SKM-1 treated with dmso at 0.1 percent for 144 hours (cell line): ENCODE results near the gene EXOC3L4.
"Not testable (repeated sequence)": the region's sequence is repeated elsewhere in the genome, so short reads cannot be mapped to it uniquely, and the experiment has no call there.

Experiments
- DNase-seq: peaks from one replicate; lab custom pipeline; 2025; ENCODE audit not compliant: unreplicated experiment; lab: John Stamatoyannopoulos, UW

The EXOC3L4 gene

DNA sequence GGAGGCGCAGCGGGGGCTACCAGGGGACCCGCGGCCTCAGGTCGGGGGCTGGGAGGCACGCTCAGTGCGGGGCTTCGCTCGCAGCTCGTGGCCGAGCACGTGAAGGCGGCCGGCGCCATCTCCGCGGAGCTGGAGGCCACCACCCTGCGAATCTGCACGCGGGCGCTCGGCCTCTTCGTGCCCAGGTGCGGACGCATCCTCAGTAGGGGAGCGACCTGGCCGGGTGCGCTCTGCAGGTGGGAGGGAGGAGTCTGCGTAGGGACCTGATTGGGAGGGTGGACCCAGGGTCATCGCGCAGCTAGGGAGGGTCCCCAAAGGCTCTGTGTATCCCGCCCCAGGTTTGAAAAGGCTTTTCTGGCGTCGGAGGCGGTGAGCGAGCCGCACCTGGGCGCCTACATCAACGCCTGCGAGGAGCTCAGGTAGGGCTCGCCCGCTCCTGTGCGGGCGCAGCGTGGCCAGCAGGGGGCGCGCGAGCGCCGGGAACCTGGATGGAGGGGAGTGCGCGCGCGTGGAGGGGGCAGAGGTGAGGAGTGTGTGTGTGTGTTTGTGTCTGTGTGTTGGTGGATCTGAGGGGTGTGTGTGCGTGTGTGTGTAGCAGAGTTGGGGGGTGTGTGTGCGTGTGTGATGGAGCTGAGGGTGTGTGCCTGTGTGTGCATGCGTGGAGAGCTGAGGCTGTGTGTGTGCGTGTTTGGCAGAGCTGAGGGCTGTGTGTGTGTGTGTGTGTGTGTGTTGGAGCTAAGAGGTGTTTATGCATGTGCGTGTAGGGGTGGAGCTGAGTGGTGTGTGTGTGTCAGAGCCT, 10.3 kb downstream of the EXOC3L4 start:
- DNase-seq: no peak

DNA sequence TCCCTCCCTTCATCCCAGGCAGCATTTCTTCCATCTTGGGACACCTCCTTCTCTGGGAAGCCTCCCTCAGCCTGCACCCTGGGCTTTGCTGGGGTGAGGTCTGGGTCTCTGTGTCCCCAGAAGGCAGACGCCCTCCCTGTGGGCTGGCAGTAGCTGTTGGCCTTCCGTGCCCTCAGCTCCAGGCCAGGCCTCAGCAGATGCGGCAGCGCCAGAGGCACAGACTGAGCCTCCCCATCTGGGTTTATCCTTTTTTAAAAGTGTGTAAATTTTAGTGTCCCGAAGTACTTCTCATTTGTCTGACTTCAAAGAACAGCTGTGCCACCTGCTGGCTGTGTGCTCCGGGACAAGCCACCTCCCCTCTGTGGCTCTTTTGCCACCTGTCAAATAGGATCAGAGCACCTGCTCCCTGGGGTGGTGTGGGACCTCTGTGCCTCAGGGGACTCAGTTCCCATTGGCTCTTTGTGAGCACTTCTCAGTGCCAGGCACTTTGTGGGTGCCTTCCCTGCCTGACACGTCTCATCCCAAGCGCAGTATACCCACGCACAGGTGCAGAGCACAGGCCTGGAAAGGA, 11.1 kb downstream of the EXOC3L4 start:
- no peak for DNase-seq

DNA sequence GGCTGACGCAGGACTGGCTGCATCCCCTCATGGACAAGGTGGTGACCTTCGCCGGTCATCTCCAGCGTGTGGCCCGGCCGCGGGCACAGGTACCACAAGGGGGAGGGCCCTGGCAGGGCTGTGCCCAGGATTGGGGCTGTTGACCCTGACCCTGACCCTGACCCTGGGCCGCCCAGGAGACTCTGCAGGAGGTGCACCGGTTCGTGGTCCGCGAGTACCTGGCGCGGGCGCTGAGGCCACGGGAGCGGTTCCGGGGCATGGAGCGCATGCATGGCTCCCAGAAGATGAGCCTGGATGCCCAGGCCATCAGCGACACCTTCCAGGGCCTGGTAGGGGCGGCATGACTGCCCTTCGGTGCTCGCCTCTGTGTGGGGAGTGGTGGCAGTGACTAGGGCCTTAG, 12.9 kb downstream of the EXOC3L4 start:
- no peak for DNase-seq

DNA sequence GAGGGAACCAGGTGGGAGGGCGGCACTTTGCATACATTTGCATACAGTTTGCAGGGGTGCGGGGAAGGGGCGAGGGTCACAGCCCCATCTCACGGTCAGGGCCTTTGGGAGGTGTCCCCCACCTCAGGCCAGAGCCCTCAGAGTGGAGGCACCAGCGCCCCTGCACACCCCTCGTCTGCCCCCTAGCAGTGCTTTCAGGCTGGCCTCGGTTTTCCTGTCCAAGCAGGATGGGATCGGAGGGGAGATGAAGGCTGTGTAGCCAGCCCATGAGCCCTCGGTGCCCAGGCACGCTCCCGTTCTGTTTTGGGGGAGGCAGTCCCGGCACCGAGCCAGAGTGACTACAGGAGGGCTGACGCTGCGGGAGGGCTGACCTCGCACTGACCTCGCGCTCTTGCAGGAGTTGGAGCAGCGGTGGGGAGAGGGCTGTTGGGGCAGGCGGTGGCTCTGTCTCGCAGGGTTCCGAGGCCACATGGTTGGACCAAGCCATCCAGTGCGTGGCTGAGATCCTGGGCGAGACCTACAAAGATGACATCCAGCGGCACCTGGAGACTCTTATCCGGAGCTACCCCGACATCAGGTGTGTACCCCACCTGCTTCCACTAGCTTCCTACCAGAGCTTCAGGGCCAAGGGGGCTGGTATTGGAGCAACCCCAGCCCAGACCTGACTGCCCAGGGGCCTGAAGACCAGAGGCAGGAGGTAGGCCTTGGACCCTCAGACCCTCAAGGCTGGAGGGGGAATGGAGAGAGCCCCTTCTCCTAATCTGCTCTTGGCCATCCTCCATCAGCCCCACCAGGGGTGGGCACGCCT, 13.6 kb downstream of the EXOC3L4 start:
- no peak for DNase-seq

- DNase-seq: no peak
Measured at GRCh38 chr14:103108749-103109207, 14.3 kb downstream of the EXOC3L4 start.

DNA sequence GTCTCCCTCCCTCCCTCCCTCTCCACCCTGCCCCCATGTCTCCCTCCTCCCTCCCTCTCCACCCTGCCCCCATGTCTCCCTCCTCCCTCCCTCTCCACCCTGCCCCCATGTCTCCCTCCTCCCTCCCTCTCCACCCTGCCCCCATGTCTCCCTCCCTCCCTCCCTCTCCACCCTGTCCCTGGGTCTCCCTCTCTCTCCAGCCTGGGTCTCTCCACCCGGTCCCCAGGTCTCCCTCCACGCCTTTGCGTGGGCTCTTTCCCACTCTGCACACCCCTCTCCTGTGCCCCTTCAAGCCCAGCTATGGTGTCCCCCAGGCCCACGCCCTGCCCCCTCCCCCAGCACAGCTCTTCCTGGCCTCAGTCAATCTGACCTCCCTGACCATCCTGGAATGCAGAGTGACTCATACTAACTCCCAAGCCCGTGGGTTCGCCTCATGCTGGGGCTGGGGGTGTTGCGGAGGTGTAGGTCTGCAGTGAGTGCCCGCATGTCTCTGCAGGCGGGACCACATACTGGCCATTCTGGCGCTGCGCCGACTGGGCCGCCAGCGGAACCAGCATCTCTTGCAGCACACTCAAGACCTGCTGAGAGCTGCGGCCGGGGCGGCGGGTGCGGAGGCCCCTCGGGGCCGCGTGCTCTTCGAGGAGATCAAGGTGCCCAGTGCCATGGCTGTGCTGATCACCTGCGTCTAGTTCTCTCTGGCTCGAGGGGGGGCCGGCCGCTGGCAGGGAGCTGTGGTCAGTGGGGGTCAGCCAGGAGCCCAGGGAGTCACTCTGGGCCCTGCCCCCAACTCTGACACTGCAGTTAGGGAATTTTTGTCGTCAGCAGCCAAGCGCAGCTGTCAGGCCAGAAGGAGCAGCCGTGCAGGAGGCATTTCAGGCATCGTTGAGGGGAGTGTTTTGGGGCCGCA, 15.3 kb downstream of the EXOC3L4 start:
- DNase-seq: no peak

DNA sequence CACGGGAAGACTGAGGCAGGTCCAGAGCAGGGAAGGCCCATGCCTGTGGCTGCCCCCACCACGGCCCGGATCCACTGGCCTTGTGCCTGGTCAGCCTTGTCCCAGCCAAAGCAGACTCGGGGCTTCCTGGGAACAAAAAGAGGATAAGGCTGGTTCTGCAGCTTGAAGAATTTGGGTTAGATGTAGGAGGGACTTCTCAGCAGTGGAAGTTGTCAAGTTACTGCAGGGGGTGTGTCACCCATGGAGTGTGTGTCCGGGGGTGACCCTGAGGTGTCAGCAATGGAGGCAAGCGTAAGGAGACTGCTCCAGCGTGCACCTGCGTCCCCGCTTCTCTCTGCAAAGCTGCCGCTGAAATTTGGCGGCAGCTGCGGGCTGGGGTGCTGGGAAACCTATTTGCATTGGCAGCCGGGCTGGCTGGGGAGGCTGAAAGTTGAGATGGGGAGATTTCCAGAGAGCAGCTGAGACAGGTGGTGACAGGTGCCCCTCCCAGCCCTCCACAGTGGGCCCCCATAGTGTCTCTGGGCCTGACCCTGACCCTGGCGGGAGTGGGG, 16.2 kb downstream of the EXOC3L4 start:
- DNase-seq: no peak

- no peak for DNase-seq
Measured at GRCh38 chr14:103111232-103111868, 16.8 kb downstream of the EXOC3L4 start.

- DNase-seq: no peak
Measured at GRCh38 chr14:103112400-103113243, 18.1 kb downstream of the EXOC3L4 start.

- DNase-seq: no peak
Measured at GRCh38 chr14:103113303-103113702, 18.8 kb downstream of the EXOC3L4 start.

DNA sequence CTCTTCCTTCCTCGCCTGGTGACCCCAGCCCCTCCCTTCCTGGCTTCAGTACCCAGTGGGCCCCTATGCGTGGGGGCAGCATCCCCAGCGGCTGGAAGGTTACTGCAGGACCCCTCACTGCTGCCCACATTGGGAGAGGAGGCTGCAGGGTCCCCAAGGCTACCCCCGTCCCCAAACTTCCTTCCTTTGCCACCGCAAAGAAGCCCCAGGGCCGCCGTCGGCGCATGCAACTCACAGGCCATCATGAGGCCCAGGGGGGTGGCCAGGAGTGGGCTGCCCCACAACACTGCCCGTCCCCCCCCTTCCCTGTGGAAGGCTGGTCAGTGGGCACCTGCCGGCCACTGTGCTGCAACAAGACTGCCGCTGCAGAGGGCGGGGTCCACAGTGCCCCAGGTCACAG, 19.2 kb downstream of the EXOC3L4 start:
- DNase-seq: no peak

DNA sequence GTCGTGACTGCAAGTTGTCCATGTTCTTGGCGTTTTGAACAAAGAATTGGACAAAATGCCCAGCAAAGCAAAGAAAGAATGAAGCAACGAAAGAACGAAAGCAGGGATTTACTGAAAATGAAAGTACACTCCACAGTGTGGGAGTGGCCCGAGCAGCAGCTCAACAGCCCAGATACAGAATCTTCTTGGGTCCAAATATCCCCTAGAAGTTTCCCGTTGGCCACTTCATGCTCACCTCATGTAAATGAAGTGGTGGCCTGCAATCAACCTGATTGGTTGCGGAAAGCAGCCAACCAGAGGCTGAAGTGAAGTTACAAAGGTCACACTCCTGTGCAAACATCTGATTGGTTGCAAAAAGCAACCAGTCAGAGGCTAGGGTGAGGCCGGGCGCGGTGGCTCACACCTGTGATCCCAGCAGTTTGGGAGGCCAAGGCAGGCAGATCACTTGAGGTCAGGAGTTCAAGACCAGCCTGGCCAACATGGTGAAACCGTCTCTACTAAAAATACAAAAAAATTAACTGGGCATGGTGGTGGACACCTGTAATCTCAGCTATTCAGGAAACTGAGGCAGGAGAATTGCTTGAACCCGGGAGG, 20.7 kb downstream of the EXOC3L4 start:
- not testable (repeated sequence) for DNase-seq

DNA sequence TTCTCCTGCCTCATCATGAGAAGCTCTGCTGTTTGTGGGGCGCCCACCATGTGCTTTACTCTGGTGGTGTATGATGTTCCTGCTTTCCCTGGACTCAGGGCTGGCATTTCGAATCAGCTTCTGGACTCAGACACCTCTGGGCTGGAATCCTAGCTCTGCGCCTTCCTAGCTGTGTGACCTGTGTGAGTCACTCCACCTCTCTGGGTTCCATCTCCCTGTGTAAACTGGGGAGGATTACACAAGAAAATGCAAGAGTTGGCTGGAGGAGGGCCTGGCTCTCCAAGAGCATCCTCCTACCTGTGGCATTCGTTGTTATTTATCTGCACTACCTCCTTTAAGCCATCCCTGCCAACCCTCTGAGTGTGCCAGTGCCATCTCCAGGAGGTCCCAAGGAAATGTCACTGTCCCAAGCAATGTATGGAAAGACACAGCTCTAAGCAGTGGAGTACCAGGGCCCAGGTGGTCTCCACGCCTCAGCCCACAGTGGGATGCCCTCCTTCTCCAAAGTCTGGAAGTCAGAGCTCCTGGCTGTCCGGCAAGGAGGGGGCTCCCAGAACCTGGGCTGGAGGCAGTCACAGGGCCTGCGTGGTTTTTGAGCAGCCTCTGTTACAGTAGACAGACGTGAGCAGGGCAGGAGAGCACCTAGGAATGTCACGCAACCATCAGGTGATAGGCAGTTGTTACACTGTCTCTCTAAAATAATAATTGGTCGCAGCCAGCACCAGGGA, 21.5 kb downstream of the EXOC3L4 start:
- no peak for DNase-seq

- DNase-seq: no peak
Measured at GRCh38 chr14:103116636-103117035, 22.1 kb downstream of the EXOC3L4 start.

DNA sequence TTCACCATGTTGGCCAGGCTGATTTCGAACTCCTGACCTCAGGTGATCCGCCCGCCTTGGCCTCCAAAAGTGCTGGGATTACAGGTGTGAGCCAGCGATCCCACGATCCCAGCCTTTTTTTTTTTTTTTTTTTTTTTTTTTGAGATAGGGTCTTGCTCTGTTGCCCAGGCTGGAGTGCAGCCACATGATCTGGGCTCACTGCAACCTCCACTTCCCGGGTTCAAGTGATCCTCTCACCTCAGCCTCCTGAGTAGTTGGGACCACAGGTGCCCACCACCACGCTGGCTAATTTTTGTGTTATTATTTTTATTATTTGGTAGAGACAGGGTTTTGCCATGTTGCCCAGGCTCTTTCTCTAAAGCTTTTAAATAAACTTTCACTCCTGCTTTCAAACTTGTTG, 23.0 kb downstream of the EXOC3L4 start:
- not testable (repeated sequence) for DNase-seq

DNA sequence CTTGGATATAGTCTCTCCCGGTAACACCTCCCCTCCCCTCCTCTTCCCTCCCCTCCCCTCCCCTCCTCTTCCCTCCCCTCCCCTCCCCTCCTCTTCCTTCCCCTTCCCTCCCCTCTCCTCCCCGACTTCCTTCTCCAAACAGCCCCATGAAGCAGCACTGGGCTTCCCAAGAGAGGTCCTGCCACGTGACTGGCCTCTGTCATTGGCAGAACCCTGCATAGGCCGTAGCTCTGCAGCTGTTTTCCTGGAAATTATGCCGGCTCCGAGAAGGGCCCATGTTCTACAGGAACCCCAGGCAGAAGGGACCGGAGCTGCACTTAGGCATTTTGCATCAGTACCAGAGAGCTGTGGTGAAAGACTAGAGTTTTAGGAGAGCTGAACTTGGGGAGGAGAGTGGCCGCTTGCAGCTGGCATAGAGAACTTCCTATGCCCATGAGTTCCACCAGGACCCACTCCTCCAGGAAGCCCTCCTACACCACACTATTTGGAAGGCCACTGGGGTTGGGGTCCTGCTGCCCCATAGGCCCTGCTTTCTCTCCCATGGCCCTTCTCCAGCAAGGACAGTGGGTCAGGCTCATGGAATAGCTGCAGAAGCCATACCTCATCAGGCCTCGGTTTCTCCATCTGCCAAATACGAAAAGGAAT, 23.6 kb downstream of the EXOC3L4 start:
- DNase-seq: no peak

- DNase-seq: peak; percentile 62
Measured at GRCh38 chr14:103118663-103119404, 24.3 kb downstream of the EXOC3L4 start.
